Naive thymus-derived CD4-positive, alpha-beta T cell (primary cell): ENCODE data around the gene NEK10. TPM values are rescaled to one million over a fixed set of nuclear protein-coding genes. Genes with fewer than 3 reads are reported as not detected.

Source experiments
- ATAC-seq: fragments of 150-1000 bp; cut with Tn5 transposase; 2 replicates; pipeline ENCODE4 v1.10.0; 2021; ENCODE audit warnings: mild to moderate bottlenecking, moderate library complexity
- CTCF ChIA-PET: fragments of 350-600 bp; sonication (Branson Sonifier 250); formaldehyde crosslinking; loops from one replicate; lab custom pipeline; 2021; ENCODE audit warnings: antibody characterized with exemption; lab: Charles Lee
- POLR2A ChIA-PET: fragments of 350-600 bp; sonication (Branson Sonifier 250); formaldehyde crosslinking; loops from one replicate; lab custom pipeline; 2021; ENCODE audit warnings: antibody characterized with exemption, inconsistent platforms; lab: Charles Lee
- DNase-seq, 9 donors: peaks; one replicate each; pipeline versions ENCODE4 v3.0.0 to v3.0.0-alpha.2; 2020 to 2022; ENCODE audit warnings: mixed read lengths in 1 of 9
- H3K27ac ChIP-seq: one replicate; pipeline ENCODE4 v1.7.0; 2013; ENCODE audit warnings: mild to moderate bottlenecking, low read depth, low read length, moderate library complexity
- H3K27me3 ChIP-seq, 2 donors: one replicate each; pipeline ENCODE4 v1.7.0; 2013; ENCODE audit warnings: low read length in 2 of 2, mild to moderate bottlenecking in 2 of 2, moderate library complexity in 2 of 2; ENCODE audit not compliant: control insufficient read depth in 2 of 2, insufficient read depth in 2 of 2
- H3K36me3 ChIP-seq, 3 experiments: 1 replicate in 2 of 3; 2 replicates in 1 of 3; pipeline ENCODE4 v1.7.0; 2013; ENCODE audit warnings: low read length in 3 of 3, mild to moderate bottlenecking in 3 of 3, moderate library complexity in 1 of 3; ENCODE audit not compliant: insufficient read depth in 3 of 3, control insufficient read depth in 2 of 3
- H3K4me1 ChIP-seq, 2 donors: one replicate each; pipeline ENCODE4 v1.7.0; 2013; ENCODE audit warnings: low read length in 2 of 2, mild to moderate bottlenecking in 2 of 2, moderate library complexity in 1 of 2; ENCODE audit not compliant: control insufficient read depth in 2 of 2, insufficient read depth in 2 of 2
- H3K4me3 ChIP-seq: 2 replicates; pipeline ENCODE4 v1.7.0; 2013; ENCODE audit warnings: mild to moderate bottlenecking, low read length
- H3K9me3 ChIP-seq, 3 experiments: 1 replicate in 2 of 3; 2 replicates in 1 of 3; pipeline ENCODE4 v1.7.0; 2013; ENCODE audit warnings: low read length in 3 of 3; ENCODE audit not compliant: control insufficient read depth in 2 of 3
- H3K27ac Mint-ChIP-seq, 9 donors: one replicate each; pipeline ENCODE4 v1.8.0; 2020 to 2022; ENCODE audit warnings: mixed read lengths in 9 of 9, mild to moderate bottlenecking in 8 of 9, moderate library complexity in 5 of 9, inconsistent platforms in 2 of 9
- H3K27me3 Mint-ChIP-seq, 5 donors: one replicate each; pipeline ENCODE4 v1.8.0; 2021 to 2022; ENCODE audit warnings: mixed read lengths in 5 of 5, mild to moderate bottlenecking in 1 of 5
- H3K36me3 Mint-ChIP-seq, 5 donors: one replicate each; pipeline ENCODE4 v1.8.0; 2020 to 2022; ENCODE audit warnings: mixed read lengths in 5 of 5, mild to moderate bottlenecking in 3 of 5, inconsistent platforms in 1 of 5
- H3K4me1 Mint-ChIP-seq, 7 donors: one replicate each; pipeline ENCODE4 v1.8.0; 2020 to 2022; ENCODE audit warnings: mixed read lengths in 7 of 7, mild to moderate bottlenecking in 3 of 7, inconsistent platforms in 1 of 7
- H3K4me3 Mint-ChIP-seq, 10 donors: one replicate each; pipeline ENCODE4 v1.8.0; 2020 to 2022; ENCODE audit warnings: mild to moderate bottlenecking in 10 of 10, mixed read lengths in 10 of 10, moderate library complexity in 6 of 10, inconsistent platforms in 2 of 10
- H3K9me3 Mint-ChIP-seq, 11 donors: one replicate each; pipeline ENCODE4 v1.8.0; 2020 to 2022; ENCODE audit warnings: mixed read lengths in 11 of 11, mild to moderate bottlenecking in 4 of 11, inconsistent platforms in 1 of 11, moderate library complexity in 1 of 11
- intact Hi-C, 2 donors: fragments of 100-400 bp; cut with micrococcal nuclease; formaldehyde crosslinking; loops; one replicate each; pipeline ENCODE4 v1.15.1; 2023
- polyA plus RNA-seq, 2 donors: library from polyadenylated mRNA; unstranded; fragments of 300-500 nt; fragmentation: Illumina TruSeq; gene quantifications; one replicate each; pipeline ENCODE4 v1.2.3, GENCODE V29; 2021
- total RNA-seq, 6 experiments: library from RNA in 5 of 6; stranded (reverse) in 5 of 6; gene quantifications; 1 replicate in 5 of 6; 2 replicates in 1 of 6; pipeline ENCODE4 v1.2.3 and lab custom pipeline; 2021 to 2026

The NEK10 gene
- total and polyA plus RNA-seq, 7 experiments from 2014 or later, result 0.64 to 2.0 (median 0.95) TPM; not detected in 2

- Histone ChIP-seq H3K4me1 (no peaks in the 10 kb centered on the region), H3K27me3 (no peaks in the 10 kb centered on the region), H3K9me3 (no peaks in the 10 kb centered on the region), H3K4me3 (no peak overlapping the region), H3K27ac (no peak overlapping the region), H3K36me3 (no peaks in the 10 kb centered on the region)
- ChIA-PET POLR2A (no interaction called here), CTCF (interaction anchor here (1.2 kb wide), 1 partner anchor 8 kb away, joined by 4 read pairs; no protein-coding TSS in a partner anchor)
- Mint-ChIP-seq H3K36me3 (no peaks in the 10 kb centered on the region), H3K4me3 (no peak overlapping the region), H3K27me3 (peaks cover 0 to 5% (median 0%) of the 10 kb centered on the region in 5 donors), H3K27ac (no peak overlapping the region), H3K4me1 (no peaks in the 10 kb centered on the region), H3K9me3 (peaks cover 0 to 2% (median 0%) of the 10 kb centered on the region in 11 donors)
- DNase-seq (no peak), ATAC-seq (no peak)
- intact Hi-C loops, result no loop called here
Observed at GRCh38 chr3:27125821-27126501, 243.2 kb downstream of the NEK10 start.

GRCh38 chr3:27119639-27120038 is 249.5 kb downstream of the NEK10 start:
- no peaks in the 10 kb centered on the region for H3K4me1 Mint-ChIP-seq

DNA sequence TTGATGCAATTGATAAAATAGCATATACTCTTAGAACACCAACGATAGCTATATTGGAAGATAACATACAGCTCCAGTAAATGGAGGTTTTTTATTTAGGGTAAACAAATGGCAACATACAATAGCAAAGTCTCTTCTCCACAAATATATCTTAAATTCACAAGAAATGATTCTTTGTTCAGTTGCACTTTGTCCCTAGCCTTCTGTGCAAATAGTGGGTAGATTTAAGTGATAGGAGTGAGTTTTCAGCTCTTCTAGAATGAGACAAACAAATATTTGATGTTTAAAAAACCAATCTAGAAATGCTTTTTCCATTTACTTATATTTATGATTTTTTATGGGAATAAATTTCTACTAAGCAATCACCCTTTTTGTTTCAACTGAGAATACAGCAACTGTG is 253.8 kb downstream of the NEK10 start:
- intact Hi-C loops, result no loop called here
- H3K9me3 ChIP-seq, result no peaks in the 10 kb centered on the region
- Mint-ChIP-seq H3K36me3 (no peaks in the 10 kb centered on the region), H3K4me3 (no peak overlapping the region), H3K4me1 (no peaks in the 10 kb centered on the region), H3K27ac (no peak overlapping the region), H3K9me3 (no peaks in the 10 kb centered on the region), H3K27me3 (peaks cover 0 to 5% (median 0%) of the 10 kb centered on the region in 5 donors)
- ChIA-PET POLR2A (no interaction called here), CTCF (no interaction called here)
- H3K4me3 ChIP-seq, result no peak overlapping the region
- no peaks in the 10 kb centered on the region for H3K4me1 ChIP-seq
- H3K27ac ChIP-seq, result no peak overlapping the region
- H3K36me3 ChIP-seq, result no peaks in the 10 kb centered on the region
- H3K27me3 ChIP-seq, result no peaks in the 10 kb centered on the region
- ATAC-seq (no peak), DNase-seq (no peak)

More at GRCh38 chr3:27119639-27120038, 249.5 kb downstream of the NEK10 start:
- no peak overlapping the region for H3K27ac ChIP-seq
- no peak overlapping the region for H3K4me3 ChIP-seq
- ChIA-PET CTCF (no interaction called here), POLR2A (no interaction called here)
- H3K27me3 ChIP-seq, result no peaks in the 10 kb centered on the region
- DNase-seq, result no peak
- Mint-ChIP-seq H3K4me3 (no peak overlapping the region), H3K36me3 (no peaks in the 10 kb centered on the region), H3K27ac (no peak overlapping the region), H3K27me3 (peaks cover 0 to 3% (median 0%) of the 10 kb centered on the region in 5 donors), H3K9me3 (peaks cover 0 to 2% (median 0%) of the 10 kb centered on the region in 11 donors)
- H3K36me3 ChIP-seq, result no peaks in the 10 kb centered on the region
- intact Hi-C loops, result no loop called here
- H3K4me1 ChIP-seq, result no peaks in the 10 kb centered on the region
- ATAC-seq, result no peak
- no peaks in the 10 kb centered on the region for H3K9me3 ChIP-seq

DNA sequence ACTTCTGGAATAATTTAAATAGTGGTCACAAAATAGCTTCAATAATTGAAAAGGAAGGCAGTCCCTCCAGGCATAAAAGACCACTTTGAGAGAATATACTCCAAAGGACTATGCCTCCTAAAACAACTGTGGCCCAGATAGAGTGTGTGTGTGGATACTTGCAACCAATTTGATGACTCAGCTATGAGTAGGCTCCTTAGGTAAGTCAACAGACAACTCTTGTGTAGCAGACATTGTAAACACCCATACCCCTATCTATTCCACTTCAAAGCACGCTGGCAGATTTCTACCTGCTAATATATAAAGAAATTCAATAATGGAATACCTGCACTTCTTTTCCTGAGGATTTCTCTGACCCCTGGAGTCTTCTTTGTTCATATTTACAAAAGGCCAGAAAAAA is 254.5 kb downstream of the NEK10 start:
- intact Hi-C loops, result no loop called here
- Histone ChIP-seq H3K4me1 (no peaks in the 10 kb centered on the region), H3K27me3 (no peaks in the 10 kb centered on the region), H3K9me3 (no peaks in the 10 kb centered on the region), H3K4me3 (no peak overlapping the region), H3K27ac (no peak overlapping the region), H3K36me3 (no peaks in the 10 kb centered on the region)
- Mint-ChIP-seq H3K4me3 (no peak overlapping the region), H3K27me3 (peaks cover 0 to 5% (median 0%) of the 10 kb centered on the region in 5 donors), H3K4me1 (no peaks in the 10 kb centered on the region), H3K27ac (no peak overlapping the region), H3K9me3 (no peaks in the 10 kb centered on the region), H3K36me3 (no peaks in the 10 kb centered on the region)
- POLR2A ChIA-PET, result no interaction called here
- ATAC-seq (no peak), DNase-seq (no peak)
- CTCF ChIA-PET, result no interaction called here

- H3K27ac Mint-ChIP-seq, result no peak overlapping the region
- Histone ChIP-seq H3K36me3 (no peaks in the 10 kb centered on the region), H3K4me1 (no peaks in the 10 kb centered on the region), H3K27ac (no peak overlapping the region), H3K4me3 (no peak overlapping the region), H3K27me3 (no peaks in the 10 kb centered on the region), H3K9me3 (no peaks in the 10 kb centered on the region)
- ATAC-seq (no peak), DNase-seq (no peak)
- intact Hi-C loops, result no loop called here
- no peaks in the 10 kb centered on the region for H3K36me3 Mint-ChIP-seq
- peaks cover 0 to 5% (median 0%) of the 10 kb centered on the region in 5 donors for H3K27me3 Mint-ChIP-seq
- H3K4me1 Mint-ChIP-seq, result no peaks in the 10 kb centered on the region
- ChIA-PET CTCF (no interaction called here), POLR2A (no interaction called here)
- no peak overlapping the region for H3K4me3 Mint-ChIP-seq
- no peaks in the 10 kb centered on the region for H3K9me3 Mint-ChIP-seq
Observed at GRCh38 chr3:27114129-27114528, 255.1 kb downstream of the NEK10 start.

DNA sequence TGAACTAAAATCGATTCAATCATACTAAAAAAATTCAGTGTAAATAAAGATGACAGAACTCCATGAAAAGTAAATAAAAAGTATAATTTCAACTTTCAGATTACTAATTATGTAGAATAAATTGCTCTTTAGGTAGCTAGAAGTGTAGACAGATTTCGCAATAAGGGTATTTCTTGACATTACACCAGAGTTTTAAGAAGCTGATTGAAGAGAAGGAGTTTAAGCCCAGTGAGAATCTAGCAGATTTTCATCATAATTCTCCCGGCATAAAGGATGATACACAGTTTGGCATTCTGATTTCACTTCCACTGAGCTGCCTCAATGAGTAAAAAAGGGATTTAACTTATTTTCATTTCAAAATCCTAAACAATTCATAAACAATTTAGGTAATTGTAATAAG is 259.2 kb downstream of the NEK10 start:
- no peaks in the 10 kb centered on the region for H3K36me3 Mint-ChIP-seq
- H3K27me3 Mint-ChIP-seq, result peaks cover 0 to 9% (median 0%) of the 10 kb centered on the region in 5 donors
- Histone ChIP-seq H3K27me3 (no peaks in the 10 kb centered on the region), H3K27ac (no peak overlapping the region), H3K4me1 (no peaks in the 10 kb centered on the region), H3K9me3 (no peaks in the 10 kb centered on the region), H3K4me3 (no peak overlapping the region), H3K36me3 (no peaks in the 10 kb centered on the region)
- H3K4me3 Mint-ChIP-seq, result no peak overlapping the region
- intact Hi-C loops, result no loop called here
- peaks cover 0 to 2% (median 0%) of the 10 kb centered on the region in 7 donors for H3K4me1 Mint-ChIP-seq
- no peak overlapping the region for H3K27ac Mint-ChIP-seq
- ChIA-PET CTCF (no interaction called here), POLR2A (no interaction called here)
- no peaks in the 10 kb centered on the region for H3K9me3 Mint-ChIP-seq
- no peak for DNase-seq
- no peak for ATAC-seq

- Histone ChIP-seq H3K36me3 (no peaks in the 10 kb centered on the region), H3K4me3 (no peak overlapping the region), H3K4me1 (no peaks in the 10 kb centered on the region), H3K27ac (no peak overlapping the region), H3K27me3 (no peaks in the 10 kb centered on the region), H3K9me3 (no peaks in the 10 kb centered on the region)
- POLR2A ChIA-PET, result no interaction called here
- Mint-ChIP-seq H3K27me3 (peaks cover 0 to 12% (median 3%) of the 10 kb centered on the region in 5 donors), H3K9me3 (no peaks in the 10 kb centered on the region), H3K36me3 (no peaks in the 10 kb centered on the region), H3K4me1 (peaks cover 0 to 2% (median 0%) of the 10 kb centered on the region in 7 donors), H3K27ac (no peak overlapping the region), H3K4me3 (no peak overlapping the region)
- intact Hi-C loops, result no loop called here
- DNase-seq (no peak), ATAC-seq (no peak)
- CTCF ChIA-PET, result no interaction called here
Observed at GRCh38 chr3:27108322-27108721, 260.9 kb downstream of the NEK10 start.
